Ovary (tissue), 9 donors: ENCODE results near the gene ULBP2. TPM values are rescaled to one million over a fixed set of nuclear protein-coding genes. Genes with fewer than 3 reads are reported as not detected.
"Not testable (repeated sequence)": the region's sequence is repeated elsewhere in the genome, so short reads cannot be mapped to it uniquely, and the experiment has no call there.

Source experiments
- DNase-seq, 5 donors: peaks; one replicate each; pipeline ENCODE4 v3.0.0-alpha.2; 2019 to 2020
- H3K27ac ChIP-seq, 2 donors: fragments of 200-600 bp; one replicate each; pipeline versions ENCODE4 v1.5.1 to v1.8.0; 2019 to 2022
- H3K27me3 ChIP-seq: fragments of 200-600 bp; one replicate; pipeline ENCODE4 v1.8.0; 2022
- H3K36me3 ChIP-seq: fragments of 200-600 bp; sonication (generic); one replicate; pipeline ENCODE4 v1.5.1; 2019
- H3K4me1 ChIP-seq: one replicate; pipeline ENCODE4 v1.8.1; 2013; ENCODE audit warnings: mild to moderate bottlenecking, moderate library complexity; ENCODE audit not compliant: insufficient read depth
- H3K4me3 ChIP-seq: fragments of 200-600 bp; sonication (generic); one replicate; pipeline ENCODE4 v1.5.1; 2017
- H3K9me3 ChIP-seq, 2 donors: fragments of 200-600 bp in 1 of 2; sonication (generic) in 1 of 2; one replicate each; pipeline versions ENCODE4 v1.5.1 to v1.8.1; 2013 to 2019; ENCODE audit warnings: mild to moderate bottlenecking in 1 of 2, moderate library complexity in 1 of 2
- EP300 ChIP-seq: sonication (generic); formaldehyde crosslinking; IDR thresholded peaks from one replicate; pipeline ENCODE4 v1.6.1; 2017; ENCODE audit warnings: antibody characterized with exemption
- POLR2A ChIP-seq: fragments of 450-650 bp; IDR thresholded peaks from one replicate; pipeline ENCODE4 v1.6.1; 2017; ENCODE audit warnings: antibody characterized with exemption, mild to moderate bottlenecking, moderate library complexity
- WGBS, 3 donors: extraction: QIAGEN DNeasy Blood & Tissue Kit in 1 of 3; methylation state at CpG; one replicate each; pipeline versions ENCODE4 v1.1.5 to v1.1.7; 2013 to 2017; 5-methylcytosine and 5-hydroxymethylcytosine counted together
- intact Hi-C, 4 donors: fragments of 100-400 bp; cut with DNase I; formaldehyde crosslinking; loops; one replicate each; pipeline versions ENCODE4 v1.11.0 to v1.15.1; 2022 to 2023
- polyA plus RNA-seq, 2 donors: library from polyadenylated mRNA; stranded (reverse); fragments of 200-250 nt in 1 of 2; fragments of 350-450 nt in 1 of 2; fragmentation: Illumina TruSeq in 1 of 2; extraction: RNeasy Lipid Tissue Mini Kit (QIAGEN cat#74804) in 1 of 2; gene quantifications; one replicate each; pipeline ENCODE4 v1.2.3, GENCODE V29; 2013 to 2014
- total RNA-seq, 7 donors: library from RNA; depleted of rRNA in 2 of 7; stranded (reverse); fragments of >200 nt in 2 of 7; fragmentation: NEBNext Ultra II Directional in 3 of 7; extraction: Animal tissue kit (Norgen Biotek cat#: 25700) in 3 of 7; gene quantifications; one replicate each; pipeline versions ENCODE4 v1.1.0 to v1.2.4, GENCODE V29; 2016 to 2023
- TF ChIP-seq, protein P1 (sequence below), 3 donors: fragments of 450-650 bp in 2 of 3; fragments of 200-600 bp in 1 of 3; IDR thresholded peaks; one replicate each; pipeline versions ENCODE4 v1.5.1 to v1.8.0; 2016 to 2022; ENCODE audit warnings: antibody characterized with exemption in 3 of 3, mild to moderate bottlenecking in 1 of 3
- donor health status: DM: no; HTN: no; CAD: no; lungs with moderate emphysema.
- donor health status: DM: no; HTN: no; CAD: no.
- donor health status: Bipolar disorder and iron deficiency.
- donor health status: DM: yes; HTN: yes; CAD: no.
- donor health status: DM: no; HTN: no; CAD: no.
- donor health status: DM: yes; HTN: yes; CAD: no.

Gene ULBP2
- total and polyA plus RNA-seq, 9 donors = 0.08 to 3.6 (median 0.23) TPM; not detected in 6

DNA sequence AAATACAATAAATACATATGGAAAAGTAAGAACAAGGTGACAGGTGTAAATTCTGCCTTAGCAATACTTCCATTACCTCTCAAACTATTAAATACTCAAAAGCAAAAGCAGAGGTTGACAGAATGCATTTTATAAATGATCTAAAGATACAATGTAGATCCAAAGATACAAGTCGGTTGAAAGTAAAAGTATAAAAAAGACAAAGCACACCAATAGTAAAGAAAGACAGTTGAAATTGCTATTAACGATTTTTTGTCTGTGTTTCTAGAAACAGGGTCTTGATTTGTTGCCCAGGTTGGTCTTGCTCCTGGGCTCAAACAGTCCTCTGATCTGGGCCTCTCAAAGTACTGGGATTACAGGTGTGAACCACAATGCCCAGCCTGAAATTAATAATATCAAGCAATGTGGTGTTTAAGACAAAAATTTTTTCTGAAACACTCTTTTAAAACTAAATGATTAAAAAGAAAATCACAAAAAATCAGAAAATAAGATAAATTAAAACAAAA lies 45.8 kb downstream of the ULBP2 start:
- TF ChIP-seq POLR2A (no peak), EP300 (no peak)
- TF ChIP-seq, protein P1, sequence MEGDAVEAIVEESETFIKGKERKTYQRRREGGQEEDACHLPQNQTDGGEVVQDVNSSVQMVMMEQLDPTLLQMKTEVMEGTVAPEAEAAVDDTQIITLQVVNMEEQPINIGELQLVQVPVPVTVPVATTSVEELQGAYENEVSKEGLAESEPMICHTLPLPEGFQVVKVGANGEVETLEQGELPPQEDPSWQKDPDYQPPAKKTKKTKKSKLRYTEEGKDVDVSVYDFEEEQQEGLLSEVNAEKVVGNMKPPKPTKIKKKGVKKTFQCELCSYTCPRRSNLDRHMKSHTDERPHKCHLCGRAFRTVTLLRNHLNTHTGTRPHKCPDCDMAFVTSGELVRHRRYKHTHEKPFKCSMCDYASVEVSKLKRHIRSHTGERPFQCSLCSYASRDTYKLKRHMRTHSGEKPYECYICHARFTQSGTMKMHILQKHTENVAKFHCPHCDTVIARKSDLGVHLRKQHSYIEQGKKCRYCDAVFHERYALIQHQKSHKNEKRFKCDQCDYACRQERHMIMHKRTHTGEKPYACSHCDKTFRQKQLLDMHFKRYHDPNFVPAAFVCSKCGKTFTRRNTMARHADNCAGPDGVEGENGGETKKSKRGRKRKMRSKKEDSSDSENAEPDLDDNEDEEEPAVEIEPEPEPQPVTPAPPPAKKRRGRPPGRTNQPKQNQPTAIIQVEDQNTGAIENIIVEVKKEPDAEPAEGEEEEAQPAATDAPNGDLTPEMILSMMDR (IDR thresholded peaks at IDR 0.05) = no peak
- H3K27ac ChIP-seq = no peak overlapping the region
- peaks cover 4% of the 10 kb centered on the region for H3K4me1 ChIP-seq
- intact Hi-C loops = no loop called here
- 50 to 58% (median 57%) methylated on average over 2 of the region's 2 CpGs for WGBS, 3 donors
- no peaks in the 10 kb centered on the region for H3K36me3 ChIP-seq
- peaks cover 0 to 6% of the 10 kb centered on the region in 2 donors for H3K9me3 ChIP-seq
- H3K27me3 ChIP-seq = peaks cover under 1% of the 10 kb centered on the region
- no peak overlapping the region for H3K4me3 ChIP-seq
- no peak for DNase-seq

DNA sequence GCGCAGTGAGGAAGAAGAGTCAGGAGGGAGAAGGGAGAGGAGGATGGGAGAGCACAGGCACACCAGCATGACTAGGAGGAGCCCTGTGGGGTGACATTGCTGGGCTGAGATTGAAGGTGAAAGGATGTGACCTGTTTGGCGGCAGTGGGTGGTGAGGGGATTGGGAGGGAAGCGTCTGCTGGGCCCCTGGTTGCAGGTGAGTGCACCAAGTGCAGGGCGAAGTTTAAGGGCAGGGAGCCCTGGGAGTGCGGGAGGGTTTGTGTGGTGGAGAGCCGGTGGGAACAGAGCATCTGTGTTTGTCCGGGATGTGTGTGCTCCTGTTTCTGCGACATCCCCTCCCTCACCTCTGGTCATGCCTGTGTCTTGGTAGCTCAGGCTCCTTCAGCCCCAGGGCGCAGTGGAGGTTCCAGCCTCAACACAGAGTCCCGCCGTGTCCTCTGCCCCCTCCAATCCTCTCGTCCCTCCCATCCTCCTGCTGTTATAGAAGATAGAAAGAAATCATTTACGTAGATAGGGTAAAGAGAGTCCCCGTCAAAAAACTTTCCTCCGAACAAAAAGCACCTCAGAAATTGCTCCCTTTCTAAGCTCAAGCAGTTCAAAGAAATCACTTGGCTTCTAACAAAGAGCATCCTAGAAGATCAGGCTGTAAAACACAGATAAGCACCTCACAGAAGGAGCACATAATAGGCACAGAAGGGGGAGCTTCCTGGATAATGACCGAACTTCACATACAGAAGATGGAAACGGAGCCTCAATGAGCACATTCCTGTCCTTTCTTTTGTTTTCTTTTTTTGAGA lies 46.9 kb downstream of the ULBP2 start:
- intact Hi-C loops = no loop called here
- 4 to 10% (median 5%) methylated on average over 17 of the region's 17 CpGs for WGBS, 3 donors
- no peak for DNase-seq
- TF ChIP-seq EP300 (no peak), POLR2A (no peak)
- TF ChIP-seq, protein P1 (IDR thresholded peaks at IDR 0.05) = no peak
- Histone ChIP-seq H3K4me1 (peaks cover 4% of the 10 kb centered on the region), H3K27me3 (peaks cover 2% of the 10 kb centered on the region), H3K9me3 (peaks cover 0 to 6% of the 10 kb centered on the region in 2 donors), H3K4me3 (no peak overlapping the region), H3K27ac (no peak overlapping the region), H3K36me3 (no peaks in the 10 kb centered on the region)

DNA sequence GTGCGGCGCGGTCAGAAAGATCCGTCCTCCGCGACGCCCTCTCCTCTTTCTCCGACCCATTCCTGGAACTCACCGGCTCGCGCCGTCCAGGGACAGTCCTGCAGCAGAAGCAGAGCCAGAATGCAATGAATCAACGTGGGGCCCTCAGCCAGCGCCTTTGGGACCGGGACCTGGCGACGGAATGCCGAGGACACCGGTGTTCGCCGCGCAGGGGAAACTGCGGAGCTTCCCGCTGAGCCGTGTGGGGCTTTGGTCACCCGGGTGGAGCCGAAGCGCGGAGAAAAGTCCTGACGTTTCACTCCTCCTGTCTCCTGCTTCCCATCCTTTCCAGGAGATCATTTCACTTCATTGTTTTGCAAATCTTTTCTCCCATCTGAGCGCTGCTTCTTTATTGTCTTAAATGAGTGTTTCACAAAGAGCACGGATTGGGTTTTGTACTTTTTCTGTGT lies 48.4 kb downstream of the ULBP2 start:
- 2 to 4% (median 2%) methylated on average over 32 of the region's 32 CpGs for WGBS, 3 donors
- no peak overlapping the region for H3K4me3 ChIP-seq
- H3K36me3 ChIP-seq = no peaks in the 10 kb centered on the region
- TF ChIP-seq POLR2A (no peak), EP300 (no peak)
- TF ChIP-seq, protein P1 (IDR thresholded peaks at IDR 0.05) = no peak
- H3K27ac ChIP-seq = no peak overlapping the region
- DNase-seq = no peak
- peaks cover 0 to 6% of the 10 kb centered on the region in 2 donors for H3K9me3 ChIP-seq
- intact Hi-C loops = no loop called here
- peaks cover 2% of the 10 kb centered on the region for H3K27me3 ChIP-seq
- H3K4me1 ChIP-seq = peaks cover 4% of the 10 kb centered on the region

DNA sequence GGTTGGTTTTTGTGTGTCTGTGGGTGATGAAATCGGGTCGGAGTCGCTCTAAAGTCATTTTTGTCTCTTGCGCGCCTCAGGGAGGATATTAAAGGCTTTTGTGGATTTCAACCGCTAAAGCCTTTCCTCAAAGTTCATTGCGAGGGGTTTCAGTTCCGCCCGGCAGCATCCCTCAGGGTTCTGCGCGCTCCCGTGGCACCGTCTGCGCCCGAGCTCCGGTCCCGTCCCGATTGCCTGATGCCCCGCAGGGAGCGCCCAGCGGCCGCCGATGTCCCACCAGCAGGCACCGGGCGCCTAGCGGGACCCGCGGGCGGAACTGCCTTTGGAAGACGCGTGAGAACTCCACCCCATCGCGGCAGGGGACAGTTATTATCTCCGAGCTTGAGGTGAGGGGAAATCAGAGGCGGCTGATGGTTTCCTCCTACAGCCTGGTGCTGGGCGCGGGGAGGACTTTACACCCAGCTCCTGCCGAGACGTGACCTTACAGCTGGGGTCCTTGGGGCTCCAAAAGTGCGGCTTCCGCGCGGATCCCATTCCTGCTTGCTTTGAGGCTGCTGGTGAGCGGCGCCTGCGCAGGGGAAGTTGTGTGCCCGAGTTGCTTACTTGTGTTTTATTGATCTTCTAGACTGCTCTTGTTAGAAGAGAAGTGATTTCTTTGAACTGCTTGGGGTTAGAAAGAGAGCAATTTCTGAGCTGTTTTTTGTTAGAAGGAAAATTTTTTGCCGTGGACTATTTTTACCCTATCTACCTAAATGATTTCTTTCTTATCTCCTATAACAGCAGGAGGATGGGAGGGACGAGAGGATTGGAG lies 49.1 kb downstream of the ULBP2 start:
- peaks cover 0 to 6% of the 10 kb centered on the region in 2 donors for H3K9me3 ChIP-seq
- no peak for DNase-seq
- H3K36me3 ChIP-seq = no peaks in the 10 kb centered on the region
- H3K4me3 ChIP-seq = no peak overlapping the region
- peaks cover 2% of the 10 kb centered on the region for H3K27me3 ChIP-seq
- H3K4me1 ChIP-seq = peaks cover 4% of the 10 kb centered on the region
- intact Hi-C loops = no loop called here
- WGBS, 3 donors = 2% methylated on average over 49 of the region's 49 CpGs
- TF ChIP-seq EP300 (no peak), POLR2A (no peak)
- TF ChIP-seq, protein P1 (IDR thresholded peaks at IDR 0.05) = no peak
- no peak overlapping the region for H3K27ac ChIP-seq

DNA sequence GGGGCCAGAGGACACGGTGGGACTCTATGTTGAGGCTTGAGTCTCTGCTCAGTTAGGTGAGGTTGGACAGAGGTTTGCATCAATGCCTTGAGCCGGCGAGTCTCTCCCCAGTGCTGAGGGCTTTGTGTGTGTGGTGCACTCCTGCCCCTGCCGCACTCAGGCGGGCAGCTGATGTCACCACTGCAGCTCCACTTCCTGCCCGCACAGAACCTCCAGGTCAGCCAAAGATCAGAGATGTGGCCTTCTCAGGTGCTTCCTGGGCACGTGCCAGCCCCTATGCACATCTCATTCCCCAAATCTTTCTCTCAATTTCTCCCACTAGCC lies 49.6 kb downstream of the ULBP2 start:
- DNase-seq, intact Hi-C loops, H3K4me3 ChIP-seq, H3K27me3 ChIP-seq, H3K9me3 ChIP-seq, H3K4me1 ChIP-seq, H3K36me3 ChIP-seq, H3K27ac ChIP-seq: not testable (repeated sequence)
- WGBS, 3 donors = 3 to 10% (median 6%) methylated on average over 7 of the region's 7 CpGs
